Hepatocyte (in vitro differentiated cells): ENCODE measurements around the gene ASTN2.

Source experiments
- EZH2 ChIP-seq: fragments of 200-600 bp; sonication (generic); IDR thresholded peaks from 2 replicates; pipeline ENCODE4 v1.6.1; 2016; ENCODE audit warnings: antibody characterized with exemption, mild to moderate bottlenecking, borderline replicate concordance
- EZH2phosphoT487 ChIP-seq: fragments of 200-600 bp; sonication (generic); IDR thresholded peaks from one replicate; pipeline ENCODE4 v1.6.1; 2018; ENCODE audit warnings: antibody characterized with exemption, mild to moderate bottlenecking, low read depth, moderate library complexity; ENCODE audit not compliant: unreplicated experiment, severe bottlenecking
- TF ChIP-seq, protein P1 (sequence below): fragments of 200-600 bp; sonication (generic); IDR thresholded peaks from 2 replicates; pipeline ENCODE4 v1.5.1; 2016; ENCODE audit warnings: antibody characterized with exemption, mild to moderate bottlenecking; ENCODE audit not compliant: poor library complexity

DNA sequence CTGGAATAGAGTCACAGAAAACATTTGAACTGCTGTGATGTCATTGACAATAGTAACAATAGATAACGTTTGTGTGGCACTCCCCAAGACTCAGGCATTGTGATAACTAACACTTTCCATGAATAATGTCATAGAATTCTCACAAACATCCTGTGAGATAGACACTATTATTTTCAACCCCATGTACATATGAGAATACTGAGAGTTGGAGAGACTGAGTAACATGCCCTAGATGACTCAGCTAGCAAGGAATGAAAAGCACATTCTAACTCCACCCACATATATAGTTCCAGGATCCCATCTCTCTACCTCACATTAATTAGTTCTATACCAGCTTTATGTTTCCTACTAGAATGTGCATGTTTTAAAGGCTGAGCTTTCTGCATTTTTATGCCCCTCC, 71.4 kb downstream of the ASTN2 start:
- TF ChIP-seq, protein P1, sequence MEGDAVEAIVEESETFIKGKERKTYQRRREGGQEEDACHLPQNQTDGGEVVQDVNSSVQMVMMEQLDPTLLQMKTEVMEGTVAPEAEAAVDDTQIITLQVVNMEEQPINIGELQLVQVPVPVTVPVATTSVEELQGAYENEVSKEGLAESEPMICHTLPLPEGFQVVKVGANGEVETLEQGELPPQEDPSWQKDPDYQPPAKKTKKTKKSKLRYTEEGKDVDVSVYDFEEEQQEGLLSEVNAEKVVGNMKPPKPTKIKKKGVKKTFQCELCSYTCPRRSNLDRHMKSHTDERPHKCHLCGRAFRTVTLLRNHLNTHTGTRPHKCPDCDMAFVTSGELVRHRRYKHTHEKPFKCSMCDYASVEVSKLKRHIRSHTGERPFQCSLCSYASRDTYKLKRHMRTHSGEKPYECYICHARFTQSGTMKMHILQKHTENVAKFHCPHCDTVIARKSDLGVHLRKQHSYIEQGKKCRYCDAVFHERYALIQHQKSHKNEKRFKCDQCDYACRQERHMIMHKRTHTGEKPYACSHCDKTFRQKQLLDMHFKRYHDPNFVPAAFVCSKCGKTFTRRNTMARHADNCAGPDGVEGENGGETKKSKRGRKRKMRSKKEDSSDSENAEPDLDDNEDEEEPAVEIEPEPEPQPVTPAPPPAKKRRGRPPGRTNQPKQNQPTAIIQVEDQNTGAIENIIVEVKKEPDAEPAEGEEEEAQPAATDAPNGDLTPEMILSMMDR: no peak
- TF ChIP-seq EZH2 (no peak), EZH2phosphoT487 (no peak)
